ENCODE data around the gene DNAJB8. TPM values are rescaled to one million over a fixed set of nuclear protein-coding genes. Genes with fewer than 3 reads are reported as not detected.

Gene DNAJB8
- total RNA-seq = not detected in 2 replicates
- long read RNA-seq = 0 reads

- no peak for TF ChIP-seq CTCF (IDR thresholded peaks at IDR 0.05)
- H3K4me3 Mint-ChIP-seq (ENCODE audit: unreplicated experiment) = no peak within 1 kb of the TSS
- peaks cover 55% of the 10 kb centered on the region for H3K27me3 Mint-ChIP-seq (ENCODE audit: unreplicated experiment)
- peaks cover 2% of the 10 kb centered on the region for H3K36me3 Mint-ChIP-seq (ENCODE audit: unreplicated experiment)
- peaks cover 3% of the 10 kb centered on the region for H3K9me3 Mint-ChIP-seq (ENCODE audit: unreplicated experiment)
- DNase-seq (ENCODE audit: extremely low spot score, unreplicated experiment) = no peak
- H3K4me1 Mint-ChIP-seq (ENCODE audit: unreplicated experiment) = no peaks in the 10 kb centered on the region
- no peak within 1 kb of the TSS for H3K27ac Mint-ChIP-seq (ENCODE audit: unreplicated experiment)
These were observed at the start of gene DNAJB8 for GRCh38 chr3:128466840-128467541. Gene DNAJB8 (minus strand): TSS chr3:128466890. CDS start chr3:128463245, 3,645 bp downstream.

GRCh38 chr3:128515967-128516366 is 49.3 kb upstream of the DNAJB8 start:
- H3K4me3 Mint-ChIP-seq (ENCODE audit: unreplicated experiment) = no peak overlapping the region
- no peak overlapping the region for H3K27ac Mint-ChIP-seq (ENCODE audit: unreplicated experiment)
- H3K9me3 Mint-ChIP-seq (ENCODE audit: unreplicated experiment) = peaks cover 16% of the 10 kb centered on the region
- no peak for DNase-seq (ENCODE audit: extremely low spot score, unreplicated experiment)
- H3K27me3 Mint-ChIP-seq (ENCODE audit: unreplicated experiment) = peaks cover 78% of the 10 kb centered on the region
- no peaks in the 10 kb centered on the region for H3K4me1 Mint-ChIP-seq (ENCODE audit: unreplicated experiment)
- TF ChIP-seq CTCF (IDR thresholded peaks at IDR 0.05) = no peak
- H3K36me3 Mint-ChIP-seq (ENCODE audit: unreplicated experiment) = peaks cover 3% of the 10 kb centered on the region

- TF ChIP-seq CTCF (IDR thresholded peaks at IDR 0.05) = no peak
- DNase-seq (ENCODE audit: extremely low spot score, unreplicated experiment) = peak; percentile 71
- H3K4me1 Mint-ChIP-seq (ENCODE audit: unreplicated experiment) = no peaks in the 10 kb centered on the region
- no peak overlapping the region for H3K27ac Mint-ChIP-seq (ENCODE audit: unreplicated experiment)
- H3K36me3 Mint-ChIP-seq (ENCODE audit: unreplicated experiment) = peaks cover 1% of the 10 kb centered on the region
- H3K4me3 Mint-ChIP-seq (ENCODE audit: unreplicated experiment) = no peak overlapping the region
- H3K27me3 Mint-ChIP-seq (ENCODE audit: unreplicated experiment) = peaks cover 47% of the 10 kb centered on the region
- peaks cover 6% of the 10 kb centered on the region for H3K9me3 Mint-ChIP-seq (ENCODE audit: unreplicated experiment)
These were observed 42.2 kb upstream of the DNAJB8 start for GRCh38 chr3:128508852-128509251.

- no peak overlapping the region for H3K27ac Mint-ChIP-seq (ENCODE audit: unreplicated experiment)
These were observed 40.1 kb upstream of the DNAJB8 start for GRCh38 chr3:128506754-128507153.

More at GRCh38 chr3:128506754-128507153, 40.1 kb upstream of the DNAJB8 start:
- Mint-ChIP-seq H3K4me1 (ENCODE audit: unreplicated experiment) (no peaks in the 10 kb centered on the region), H3K27me3 (ENCODE audit: unreplicated experiment) (peaks cover 38% of the 10 kb centered on the region), H3K9me3 (ENCODE audit: unreplicated experiment) (no peaks in the 10 kb centered on the region), H3K36me3 (ENCODE audit: unreplicated experiment) (no peaks in the 10 kb centered on the region), H3K4me3 (ENCODE audit: unreplicated experiment) (no peak overlapping the region)
- DNase-seq (ENCODE audit: extremely low spot score, unreplicated experiment) = peak; percentile 71
- TF ChIP-seq CTCF (IDR thresholded peaks at IDR 0.05) = no peak
